Testis (tissue), 3 donors: ENCODE results near the gene BMERB1. TPM values are rescaled to one million over a fixed set of nuclear protein-coding genes. Genes with fewer than 3 reads are reported as not detected.
"Not testable (repeated sequence)": the region's sequence is repeated elsewhere in the genome, so short reads cannot be mapped to it uniquely, and the experiment has no call there.

Source experiments
- DNase-seq: peaks from one replicate; pipeline ENCODE4 v3.0.0-alpha.2; 2019
- H3K27ac ChIP-seq, 2 donors: fragments of 200-600 bp; sonication (generic); one replicate each; pipeline ENCODE4 v1.5.1; 2019
- H3K27me3 ChIP-seq: fragments of 200-600 bp; sonication (generic); one replicate; pipeline ENCODE4 v1.5.1; 2019
- H3K36me3 ChIP-seq: fragments of 200-600 bp; sonication (generic); one replicate; pipeline ENCODE4 v1.5.1; 2017; ENCODE audit warnings: low read depth; ENCODE audit errors: missing control alignments
- H3K4me1 ChIP-seq: fragments of 200-600 bp; sonication (generic); one replicate; pipeline ENCODE4 v1.5.1; 2019
- H3K4me3 ChIP-seq, 2 donors: fragments of 200-600 bp; sonication (generic); one replicate each; pipeline ENCODE4 v1.5.1; 2017 to 2019
- H3K9me3 ChIP-seq: fragments of 200-600 bp; sonication (generic); one replicate; pipeline ENCODE4 v1.5.1; 2017
- CTCF ChIP-seq, 3 experiments: fragments of 450-650 bp in 2 of 3; fragments of 200-600 bp in 1 of 3; sonication (generic) in 1 of 3; IDR thresholded peaks; one replicate each; pipeline ENCODE4 v1.5.1; 2016 to 2019; ENCODE audit warnings: antibody characterized with exemption in 3 of 3, mild to moderate bottlenecking in 2 of 3, moderate library complexity in 1 of 3
- POLR2A ChIP-seq: fragments of 450-650 bp; IDR thresholded peaks from one replicate; pipeline ENCODE4 v1.6.1; 2017; ENCODE audit warnings: antibody characterized with exemption, mild to moderate bottlenecking, moderate library complexity
- WGBS, 2 donors: methylation state at CpG; one replicate each; pipeline ENCODE4 v1.1.5; 2018; 5-methylcytosine and 5-hydroxymethylcytosine counted together
- intact Hi-C: fragments of 100-400 bp; cut with DNase I; formaldehyde crosslinking; loops from one replicate; pipeline ENCODE4 v1.15.1; 2023; ENCODE audit warnings: low total_unique reads
- polyA plus RNA-seq: library from polyadenylated mRNA; stranded (reverse); fragments of 350-450 nt; fragmentation: Illumina TruSeq; extraction: RNeasy Lipid Tissue Mini Kit (QIAGEN cat#74804); gene quantifications from one replicate; pipeline ENCODE4 v1.2.3, GENCODE V29; 2014; ENCODE audit warnings: low read depth, low replicate concordance; ENCODE audit not compliant: insufficient read depth
- total RNA-seq, 2 donors: library from RNA; depleted of rRNA; stranded (reverse); fragments of >200 nt; gene quantifications; one replicate each; pipeline ENCODE4 v1.2.3, GENCODE V29; 2016

BMERB1 gene
- total and polyA plus RNA-seq, 3 donors from 2014 or later: 54.1 to 102 (median 63.1) TPM

- 79 to 85% methylated on average over 4 of the region's 4 CpGs for WGBS, 2 donors
- TF ChIP-seq POLR2A (no peak), CTCF (IDR thresholded peaks at IDR 0.05) (no peak)
- Histone ChIP-seq H3K9me3 (no peaks in the 10 kb centered on the region), H3K4me1 (no peaks in the 10 kb centered on the region), H3K27me3 (no peaks in the 10 kb centered on the region), H3K36me3 (no peaks in the 10 kb centered on the region), H3K27ac (no peak overlapping the region), H3K4me3 (no peak overlapping the region)
- intact Hi-C loops: no loop called here
- no peak for DNase-seq
Observed at GRCh38 chr16:15439102-15439501, 4.7 kb downstream of the BMERB1 start.

- 87 to 95% methylated on average over 4 of the region's 4 CpGs for WGBS, 2 donors
- Histone ChIP-seq H3K27me3 (no peaks in the 10 kb centered on the region), H3K36me3 (no peaks in the 10 kb centered on the region), H3K4me3 (no peak overlapping the region), H3K27ac (no peak overlapping the region), H3K9me3 (no peaks in the 10 kb centered on the region), H3K4me1 (no peaks in the 10 kb centered on the region)
- DNase-seq: no peak
- intact Hi-C loops: no loop called here
- TF ChIP-seq CTCF (IDR thresholded peaks at IDR 0.05) (no peak), POLR2A (no peak)
Observed at GRCh38 chr16:15439521-15439920, 5.1 kb downstream of the BMERB1 start.

- no peaks in the 10 kb centered on the region for H3K36me3 ChIP-seq
- H3K9me3 ChIP-seq: no peaks in the 10 kb centered on the region
- TF ChIP-seq CTCF (IDR thresholded peaks at IDR 0.05): no peak
- TF ChIP-seq POLR2A: no peak
- H3K4me1 ChIP-seq: no peaks in the 10 kb centered on the region
- no peak for DNase-seq
- H3K27ac ChIP-seq: no peak overlapping the region
- WGBS, 2 donors: 85 to 90% methylated on average over 3 of the region's 3 CpGs
- no peak overlapping the region for H3K4me3 ChIP-seq
- intact Hi-C loops: no loop called here
- H3K27me3 ChIP-seq: no peaks in the 10 kb centered on the region
Observed at GRCh38 chr16:15440852-15441251, 6.5 kb downstream of the BMERB1 start.

GRCh38 chr16:15442140-15442539 lies 7.8 kb downstream of the BMERB1 start:
- H3K9me3 ChIP-seq, H3K27ac ChIP-seq, H3K4me1 ChIP-seq, H3K4me3 ChIP-seq, H3K36me3 ChIP-seq, DNase-seq, intact Hi-C loops, H3K27me3 ChIP-seq: not testable (repeated sequence)
- WGBS, 2 donors: 94 to 98% methylated on average over 5 of the region's 5 CpGs

- WGBS, 2 donors: 94 to 98% methylated on average over 4 of the region's 4 CpGs
Observed at GRCh38 chr16:15443753-15444152, 9.4 kb downstream of the BMERB1 start.

More at GRCh38 chr16:15443753-15444152, 9.4 kb downstream of the BMERB1 start:
- Histone ChIP-seq H3K4me3 (no peak overlapping the region), H3K9me3 (no peaks in the 10 kb centered on the region), H3K36me3 (no peaks in the 10 kb centered on the region), H3K4me1 (no peaks in the 10 kb centered on the region), H3K27me3 (no peaks in the 10 kb centered on the region), H3K27ac (no peak overlapping the region)
- intact Hi-C loops: no loop called here
- no peak for DNase-seq
- TF ChIP-seq POLR2A (no peak), CTCF (IDR thresholded peaks at IDR 0.05) (no peak)
